Duodenal mucosa (tissue), 2 donors: Measurements from ENCODE around the gene B4GALNT2.

Experiments used
- H3K27ac ChIP-seq: one replicate; pipeline ENCODE4 v1.7.0; 2013; ENCODE audit warnings: low read depth, low read length
- H3K27me3 ChIP-seq, 2 donors: one replicate each; pipeline ENCODE4 v1.7.0; 2013; ENCODE audit warnings: low read length in 2 of 2, control low read depth in 1 of 2; ENCODE audit not compliant: insufficient read depth in 2 of 2, control insufficient read depth in 1 of 2
- H3K36me3 ChIP-seq, 2 donors: one replicate each; pipeline ENCODE4 v1.7.0; 2013; ENCODE audit warnings: low read length in 2 of 2, control low read depth in 1 of 2; ENCODE audit not compliant: insufficient read depth in 2 of 2, control insufficient read depth in 1 of 2
- H3K4me1 ChIP-seq, 2 donors: one replicate each; pipeline ENCODE4 v1.7.0; 2013; ENCODE audit warnings: low read length in 2 of 2, control low read depth in 1 of 2; ENCODE audit not compliant: insufficient read depth in 2 of 2, control insufficient read depth in 1 of 2
- H3K4me3 ChIP-seq, 2 donors: one replicate each; pipeline ENCODE4 v1.7.0; 2013; ENCODE audit warnings: low read length in 2 of 2, low read depth in 1 of 2
- H3K9ac ChIP-seq, 2 donors: one replicate each; pipeline ENCODE4 v1.7.0; 2013; ENCODE audit warnings: low read length in 2 of 2, low read depth in 1 of 2
- H3K9me3 ChIP-seq, 2 donors: one replicate each; pipeline ENCODE4 v1.7.0; 2013; ENCODE audit warnings: low read length in 2 of 2, control low read depth in 1 of 2; ENCODE audit not compliant: control insufficient read depth in 1 of 2

Gene B4GALNT2

DNA sequence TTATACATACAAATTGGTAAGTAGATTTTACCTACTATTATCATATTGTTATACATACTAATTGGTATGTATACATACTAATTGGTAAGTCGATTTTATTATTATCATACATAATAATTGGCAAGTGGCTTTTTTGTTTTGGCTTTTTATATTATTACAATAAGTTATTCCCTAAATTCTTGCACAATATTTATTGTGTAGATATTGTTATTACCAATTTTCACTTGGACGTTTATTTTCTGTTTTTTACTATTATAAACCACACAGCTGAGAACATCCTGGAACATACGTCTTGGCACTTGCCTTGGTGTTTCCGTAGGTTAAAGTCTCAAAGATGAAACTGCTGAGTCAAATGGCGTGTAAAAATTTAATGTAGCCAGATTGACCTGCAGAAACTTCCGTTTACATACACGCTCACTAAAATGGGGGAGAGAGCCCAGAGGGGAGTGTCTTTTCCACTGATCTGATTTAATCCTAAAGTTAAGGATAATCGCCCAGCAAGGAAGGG lies 58.9 kb downstream of the B4GALNT2 start:
- Histone ChIP-seq H3K9me3 (no peaks in the 10 kb centered on the region), H3K9ac (peak overlapping the region; percentile 82 to 88), H3K36me3 (no peaks in the 10 kb centered on the region), H3K27ac (peak overlapping the region; percentile 97), H3K4me3 (peak overlapping the region; percentile 75 to 76), H3K27me3 (no peaks in the 10 kb centered on the region), H3K4me1 (peaks cover 4 to 9% of the 10 kb centered on the region in 2 donors)

DNA sequence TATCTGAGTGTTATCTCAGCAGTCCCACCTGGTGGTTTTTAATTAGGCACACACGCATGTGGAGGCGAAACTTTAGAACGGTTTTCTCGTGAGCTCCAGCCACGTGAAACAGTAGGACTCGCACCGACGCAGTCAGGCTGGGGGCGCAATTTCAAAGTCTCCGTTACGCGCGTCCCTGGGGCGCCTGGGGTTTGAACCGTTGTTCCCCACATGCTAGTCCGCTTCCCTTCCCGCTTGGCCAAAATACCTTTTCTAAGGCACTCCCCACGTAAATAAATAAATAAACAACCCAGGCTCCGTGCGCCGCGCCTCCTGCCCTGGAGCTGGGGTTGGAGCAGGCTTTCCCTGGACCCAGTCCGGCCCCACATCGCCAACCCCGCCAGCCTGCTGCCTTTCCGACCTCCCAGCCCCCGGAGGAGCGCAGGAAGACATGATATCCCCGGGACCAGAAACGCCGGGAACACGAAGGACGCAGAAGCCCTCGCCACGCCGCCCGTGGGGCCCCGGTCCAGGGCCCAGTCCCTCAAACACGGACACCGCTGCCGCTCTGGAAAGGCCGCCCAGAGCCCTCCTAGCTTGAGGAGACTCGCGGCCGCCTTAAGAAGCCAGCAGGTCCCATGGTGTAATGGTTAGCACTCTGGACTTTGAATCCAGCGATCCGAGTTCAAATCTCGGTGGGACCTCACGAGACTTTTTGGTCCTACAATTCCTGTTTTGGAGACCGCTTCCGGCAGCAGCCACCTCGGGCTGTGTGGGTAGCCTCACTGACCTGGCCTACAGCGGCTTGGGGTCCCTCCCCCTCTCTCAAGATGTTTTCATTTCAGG lies 59.6 kb downstream of the B4GALNT2 start:
- Histone ChIP-seq H3K4me1 (peaks cover 4 to 9% of the 10 kb centered on the region in 2 donors), H3K27ac (peak overlapping the region; percentile 97), H3K36me3 (no peaks in the 10 kb centered on the region), H3K4me3 (peak overlapping the region; percentile 75 to 76), H3K27me3 (no peaks in the 10 kb centered on the region), H3K9ac (peak overlapping the region; percentile 82 to 88), H3K9me3 (no peaks in the 10 kb centered on the region)

DNA sequence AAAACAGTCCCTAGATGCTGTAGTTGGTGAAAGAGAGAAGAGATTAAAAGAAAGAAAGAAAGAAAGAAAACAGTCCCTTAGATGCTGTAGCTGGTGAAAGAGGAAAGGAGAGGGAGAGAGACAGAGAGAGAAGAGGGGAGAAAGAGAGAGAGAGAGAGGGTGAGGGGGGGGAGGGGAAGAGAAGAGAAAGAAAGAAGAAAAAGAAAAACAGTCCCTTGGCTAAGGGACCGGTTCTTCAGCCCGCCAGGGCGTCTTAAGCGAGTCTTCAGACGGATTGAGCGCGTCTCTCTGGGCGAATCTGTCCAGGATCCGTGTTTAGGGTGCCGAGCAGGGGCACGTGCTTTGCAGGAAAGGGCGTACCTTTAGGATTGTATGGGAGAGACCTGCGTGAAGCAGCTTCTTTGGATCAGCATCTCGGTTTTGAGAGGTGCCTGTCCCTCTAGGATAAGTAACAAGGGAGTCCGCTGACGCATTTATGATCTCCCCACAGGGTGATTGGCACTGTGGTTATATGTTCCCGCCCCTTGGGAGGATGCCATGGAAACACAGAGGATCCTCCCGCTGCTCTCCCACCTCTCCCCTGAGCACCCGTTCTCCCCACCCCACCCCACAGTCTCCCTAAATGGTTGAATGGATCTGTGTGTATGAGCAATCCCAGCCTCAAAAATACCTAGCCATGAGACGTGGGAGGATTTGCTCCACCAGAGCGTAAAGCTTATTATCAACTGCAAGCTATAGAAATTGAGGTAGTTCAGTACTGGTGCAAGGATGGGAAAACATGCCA lies 61.1 kb downstream of the B4GALNT2 start:
- H3K27ac ChIP-seq: no peak overlapping the region
- peaks cover 4 to 9% of the 10 kb centered on the region in 2 donors for H3K4me1 ChIP-seq
- H3K9ac ChIP-seq: peak overlapping the region; percentile 69 to 88
- H3K27me3 ChIP-seq: no peaks in the 10 kb centered on the region
- no peaks in the 10 kb centered on the region for H3K36me3 ChIP-seq
- peak overlapping the region; percentile 75 to 76 for H3K4me3 ChIP-seq
- no peaks in the 10 kb centered on the region for H3K9me3 ChIP-seq

GRCh38 chr17:49194297-49194607 lies 61.7 kb downstream of the B4GALNT2 start:
- Histone ChIP-seq H3K36me3 (no peaks in the 10 kb centered on the region), H3K27ac (no peak overlapping the region), H3K9me3 (no peaks in the 10 kb centered on the region), H3K4me1 (peaks cover 4 to 9% of the 10 kb centered on the region in 2 donors), H3K4me3 (peak overlapping the region in 1 of 2 donors; percentile 75), H3K27me3 (no peaks in the 10 kb centered on the region), H3K9ac (peak overlapping the region in 1 of 2 donors; percentile 18)

DNA sequence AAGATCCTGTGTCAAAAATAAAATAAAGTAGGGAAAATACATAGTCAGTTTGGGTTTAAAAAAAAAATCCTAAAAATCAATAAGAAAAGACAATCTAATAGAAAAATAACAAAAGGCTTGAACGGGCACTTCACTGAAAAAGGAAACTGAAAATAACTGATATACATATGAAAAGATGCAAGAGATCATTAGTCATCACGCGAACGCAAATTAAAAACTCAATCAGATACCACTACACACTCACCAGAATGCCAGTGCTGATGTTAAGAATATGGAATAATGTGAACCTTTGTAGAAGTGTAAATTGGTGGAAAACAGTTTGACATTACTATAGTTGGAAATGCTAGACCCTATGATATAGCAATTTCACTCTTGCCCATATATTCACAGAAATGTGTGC lies 63.2 kb downstream of the B4GALNT2 start:
- Histone ChIP-seq H3K36me3 (no peaks in the 10 kb centered on the region), H3K4me1 (peaks cover 4 to 8% of the 10 kb centered on the region in 2 donors), H3K27ac (no peak overlapping the region)

DNA sequence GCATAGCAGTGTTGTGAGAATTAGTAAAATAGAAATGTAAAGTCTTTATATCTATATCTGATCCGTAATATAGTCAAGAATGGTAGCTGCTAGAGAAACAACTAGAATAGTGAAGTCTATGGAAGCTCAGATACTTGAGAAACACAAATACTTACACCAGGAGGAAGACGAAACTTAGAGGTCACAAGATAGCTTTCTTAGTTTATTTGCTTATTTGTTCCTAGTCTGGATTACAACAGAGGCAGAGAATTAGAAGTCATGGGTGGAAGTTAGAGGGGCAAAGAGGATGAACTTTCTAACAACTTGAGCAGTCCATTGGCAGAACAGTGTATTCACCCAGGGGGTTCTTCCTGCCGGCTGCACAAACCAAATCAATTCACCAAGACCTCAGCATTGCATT lies 64.0 kb downstream of the B4GALNT2 start:
- Histone ChIP-seq H3K36me3 (no peaks in the 10 kb centered on the region), H3K27ac (no peak overlapping the region), H3K27me3 (no peaks in the 10 kb centered on the region), H3K9ac (no peak overlapping the region), H3K9me3 (no peaks in the 10 kb centered on the region), H3K4me1 (peaks cover 4% of the 10 kb centered on the region in 2 donors), H3K4me3 (no peak overlapping the region)

More for the DNA sequence above, 63.2 kb downstream of the B4GALNT2 start:
- H3K9ac ChIP-seq: no peak overlapping the region
- no peaks in the 10 kb centered on the region for H3K9me3 ChIP-seq
- no peaks in the 10 kb centered on the region for H3K27me3 ChIP-seq
- no peak overlapping the region for H3K4me3 ChIP-seq

DNA sequence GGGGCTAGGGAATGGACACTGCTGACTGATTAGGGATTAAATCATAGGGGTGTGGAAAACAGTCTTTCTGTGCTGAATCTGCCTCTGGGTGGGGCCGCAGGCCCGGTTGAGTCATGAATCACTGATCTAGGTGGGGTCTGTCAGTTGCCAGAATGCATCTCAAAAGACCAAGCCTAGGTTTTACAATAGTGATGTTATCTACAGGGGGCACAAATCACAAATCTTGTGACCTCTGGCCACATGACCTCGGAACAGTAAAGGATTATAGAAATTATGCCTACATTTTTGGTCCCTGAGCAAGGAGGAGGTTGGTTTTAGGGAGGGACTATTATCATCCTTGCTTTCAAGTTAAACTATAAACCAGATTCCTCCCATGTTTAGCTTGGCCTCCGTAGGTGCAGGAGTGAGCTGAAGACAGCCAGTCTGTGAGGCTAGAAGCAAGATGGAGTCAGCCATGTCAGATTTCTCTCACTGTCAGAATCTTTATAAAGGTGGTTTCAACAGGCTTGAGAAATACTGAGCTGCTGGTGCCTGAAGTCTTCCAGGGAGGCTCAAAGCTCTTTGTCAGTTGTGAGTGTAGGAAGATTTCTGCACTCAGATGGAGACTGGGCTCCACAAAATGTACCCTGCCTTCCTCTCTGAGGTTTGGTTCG lies 64.9 kb downstream of the B4GALNT2 start:
- Histone ChIP-seq H3K4me1 (peaks cover 4% of the 10 kb centered on the region in 2 donors), H3K36me3 (no peaks in the 10 kb centered on the region), H3K9ac (no peak overlapping the region), H3K27ac (no peak overlapping the region), H3K4me3 (no peak overlapping the region), H3K9me3 (no peaks in the 10 kb centered on the region), H3K27me3 (no peaks in the 10 kb centered on the region)

DNA sequence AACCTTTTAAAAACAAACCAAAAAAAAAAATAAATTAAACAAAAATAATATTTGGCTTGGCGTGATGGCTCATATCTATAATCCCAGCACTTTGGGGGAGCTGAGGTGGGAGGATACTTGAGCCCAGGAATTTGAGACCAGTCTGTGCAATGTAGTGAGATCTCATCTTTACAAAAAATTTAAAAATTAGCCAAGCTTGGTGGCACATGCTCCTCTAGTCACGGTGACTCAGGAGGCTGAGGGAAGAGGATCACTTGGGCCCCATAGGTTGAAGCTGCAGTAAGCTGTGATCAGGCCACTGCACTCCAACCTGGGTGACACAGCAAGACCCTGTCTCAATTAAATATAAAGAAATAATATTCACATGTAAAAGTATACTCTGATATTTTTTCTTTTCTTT lies 65.6 kb downstream of the B4GALNT2 start:
- Histone ChIP-seq H3K27ac (no peak overlapping the region), H3K36me3 (no peaks in the 10 kb centered on the region), H3K27me3 (no peaks in the 10 kb centered on the region), H3K9me3 (no peaks in the 10 kb centered on the region), H3K9ac (no peak overlapping the region), H3K4me1 (peaks cover 4% of the 10 kb centered on the region in 2 donors), H3K4me3 (no peak overlapping the region)

DNA sequence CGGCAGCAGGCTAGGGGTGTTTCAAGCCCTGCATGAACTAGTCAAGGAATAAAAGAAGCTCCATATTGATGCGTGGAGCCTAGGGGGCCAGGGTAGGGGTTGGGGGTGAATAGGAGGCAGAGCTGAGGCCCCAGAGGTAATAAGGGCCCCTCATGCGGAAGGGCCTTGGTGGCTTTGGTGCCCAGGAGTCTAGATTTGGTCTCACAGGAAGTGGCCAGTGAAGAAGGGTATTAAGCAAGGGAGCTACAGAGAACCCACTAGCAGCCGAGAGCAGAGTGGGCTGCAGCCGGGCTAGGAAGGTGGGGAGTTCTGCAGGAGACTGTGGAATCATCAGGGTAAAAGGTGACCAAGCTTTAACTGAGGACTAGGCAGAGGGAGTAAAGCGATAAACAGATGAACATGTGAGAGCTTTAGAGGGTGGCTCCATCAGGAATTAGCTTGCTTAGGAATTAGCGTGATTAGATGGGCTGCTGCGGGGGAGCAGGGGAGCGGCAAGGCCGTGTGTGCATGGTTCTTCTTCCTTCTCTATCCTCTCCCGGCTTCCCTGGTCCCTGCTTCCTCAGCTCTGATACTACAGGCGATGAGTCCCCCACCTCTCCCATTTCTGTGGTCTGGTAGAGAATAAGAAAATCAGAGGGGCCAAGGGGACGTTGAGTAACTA lies 68.0 kb downstream of the B4GALNT2 start:
- H3K4me3 ChIP-seq: no peak overlapping the region
- H3K4me1 ChIP-seq: no peaks in the 10 kb centered on the region
- no peaks in the 10 kb centered on the region for H3K27me3 ChIP-seq
- no peaks in the 10 kb centered on the region for H3K9me3 ChIP-seq
- H3K9ac ChIP-seq: no peak overlapping the region
- H3K36me3 ChIP-seq: no peaks in the 10 kb centered on the region
- no peak overlapping the region for H3K27ac ChIP-seq
